ENCODE results near the gene CPSF3. TPM values are rescaled to one million over a fixed set of nuclear protein-coding genes. Genes with fewer than 3 reads are reported as not detected.

Gene CPSF3
- total RNA-seq, 1 donor from 2014 or later, result 199 TPM

DNA sequence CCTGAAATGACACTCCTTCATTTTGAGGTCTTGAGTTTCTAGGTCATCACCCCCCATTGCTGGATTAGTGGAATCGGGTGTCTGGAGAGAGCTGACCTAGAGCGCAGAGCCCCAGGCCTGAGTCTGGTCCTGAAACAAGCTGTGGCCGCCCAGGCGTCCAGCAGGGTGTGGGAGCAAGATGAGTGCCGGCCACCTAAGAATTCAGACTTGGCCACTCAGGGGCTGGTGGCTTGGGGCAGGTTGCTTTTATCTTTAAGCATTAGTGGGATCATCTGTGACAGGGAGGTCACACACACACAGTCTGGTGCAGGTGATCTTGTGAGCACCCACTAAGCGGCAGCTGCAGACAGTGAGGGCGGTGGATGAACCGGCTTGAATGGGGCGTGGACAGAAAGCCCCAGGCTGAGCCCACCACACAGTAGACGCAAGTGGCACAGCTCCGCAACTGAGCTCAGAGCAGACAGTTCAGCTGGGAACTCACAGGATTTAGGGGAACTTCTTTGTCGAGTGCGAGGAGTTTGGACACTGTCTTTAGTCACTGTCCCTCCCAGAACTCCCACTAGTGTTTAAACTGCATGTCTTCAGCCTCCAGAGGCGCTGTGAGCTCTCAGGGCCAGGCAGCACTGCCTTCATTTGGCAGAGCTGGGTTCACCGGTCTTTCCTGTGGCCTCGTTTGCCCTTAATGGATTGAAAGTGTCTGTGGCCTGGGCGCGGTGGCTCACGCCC, 21.6 kb upstream of the CPSF3 start:
- Mint-ChIP-seq H3K36me3 (peaks cover 19% of the 10 kb centered on the region), H3K4me1 (peaks cover 4% of the 10 kb centered on the region), H3K27ac (no peak overlapping the region), H3K27me3 (ENCODE audit: insufficient read depth, low read depth) (peaks cover 2% of the 10 kb centered on the region), H3K9me3 (no peaks in the 10 kb centered on the region), H3K4me3 (no peak overlapping the region)
- no peak overlapping the region for H2AFZ ChIP-seq (replicated peaks)
- H3K4me2 ChIP-seq, result no peak overlapping the region
- no peaks in the 10 kb centered on the region for H3K4me1 ChIP-seq
- TF ChIP-seq CTCF (IDR thresholded peaks at IDR 0.05), result no peak
- TF ChIP-seq EZH2phosphoT487 (IDR thresholded peaks at IDR 0.05), result no peak
- no peak for TF ChIP-seq EZH2 (IDR thresholded peaks at IDR 0.05)
- no peaks in the 10 kb centered on the region for H3K79me2 ChIP-seq (ENCODE audit: low read depth)
- H3K9me3 ChIP-seq (ENCODE audit: low read depth), result no peaks in the 10 kb centered on the region
- no peaks in the 10 kb centered on the region for H4K20me1 ChIP-seq (ENCODE audit: low read depth)
- no peak overlapping the region for H3K9ac ChIP-seq
- no peak for DNase-seq (ENCODE audit: low spot score)
- peaks cover 4% of the 10 kb centered on the region for H3F3A ChIP-seq (ENCODE audit: low read depth)
- H3K36me3 ChIP-seq, result no peaks in the 10 kb centered on the region
- no peaks in the 10 kb centered on the region for H3K27me3 ChIP-seq
- no peak overlapping the region for H3K4me3 ChIP-seq
- H3K27ac ChIP-seq, result no peak overlapping the region

DNA sequence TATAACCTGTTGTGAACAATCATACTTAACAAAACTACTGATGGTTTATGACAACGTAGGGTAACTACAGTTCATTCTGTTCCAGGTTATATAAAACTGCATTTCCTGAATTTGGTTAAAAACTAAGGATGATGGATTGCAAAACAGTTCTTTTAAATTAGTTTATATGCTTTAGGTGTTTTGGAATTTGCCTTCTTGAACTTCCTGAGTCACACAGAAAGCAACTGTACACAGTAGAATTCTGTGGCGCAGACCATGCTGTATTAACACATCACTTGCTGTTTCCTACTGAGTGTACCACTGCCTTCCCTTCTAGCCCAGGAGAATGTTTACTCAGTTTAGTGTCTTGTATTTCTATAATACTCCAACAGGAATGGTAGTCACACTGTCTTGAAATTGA, 19.5 kb upstream of the CPSF3 start:
- Histone ChIP-seq H4K20me1 (ENCODE audit: low read depth) (no peaks in the 10 kb centered on the region), H3K27me3 (no peaks in the 10 kb centered on the region), H3K27ac (no peak overlapping the region), H3K4me3 (no peak overlapping the region), H3K9me3 (ENCODE audit: low read depth) (no peaks in the 10 kb centered on the region), H3K4me1 (no peaks in the 10 kb centered on the region), H3K9ac (no peak overlapping the region), H2AFZ (replicated peaks) (no peak overlapping the region), H3K36me3 (no peaks in the 10 kb centered on the region), H3K4me2 (no peak overlapping the region), H3F3A (ENCODE audit: low read depth) (peaks cover 4% of the 10 kb centered on the region), H3K79me2 (ENCODE audit: low read depth) (no peaks in the 10 kb centered on the region)
- DNase-seq (ENCODE audit: low spot score), result no peak
- H3K4me3 Mint-ChIP-seq, result no peak overlapping the region
- peaks cover 17% of the 10 kb centered on the region for H3K36me3 Mint-ChIP-seq
- TF ChIP-seq EZH2phosphoT487 (IDR thresholded peaks at IDR 0.05) (no peak), CTCF (IDR thresholded peaks at IDR 0.05) (no peak), EZH2 (IDR thresholded peaks at IDR 0.05) (no peak)
- peaks cover 4% of the 10 kb centered on the region for H3K4me1 Mint-ChIP-seq
- H3K27me3 Mint-ChIP-seq (ENCODE audit: insufficient read depth, low read depth), result peaks cover 2% of the 10 kb centered on the region
- no peaks in the 10 kb centered on the region for H3K9me3 Mint-ChIP-seq
- H3K27ac Mint-ChIP-seq, result no peak overlapping the region

GRCh38 chr2:9404451-9404850, 19.0 kb upstream of the CPSF3 start:
- Histone ChIP-seq H3K4me3 (no peak overlapping the region), H2AFZ (replicated peaks) (no peak overlapping the region), H4K20me1 (ENCODE audit: low read depth) (no peaks in the 10 kb centered on the region), H3K9ac (no peak overlapping the region), H3K4me2 (no peak overlapping the region), H3F3A (ENCODE audit: low read depth) (peaks cover 1% of the 10 kb centered on the region), H3K27me3 (no peaks in the 10 kb centered on the region), H3K9me3 (ENCODE audit: low read depth) (no peaks in the 10 kb centered on the region), H3K36me3 (no peaks in the 10 kb centered on the region), H3K4me1 (no peaks in the 10 kb centered on the region), H3K27ac (no peak overlapping the region), H3K79me2 (ENCODE audit: low read depth) (no peaks in the 10 kb centered on the region)
- H3K9me3 Mint-ChIP-seq, result no peaks in the 10 kb centered on the region
- H3K4me3 Mint-ChIP-seq, result no peak overlapping the region
- peaks cover 19% of the 10 kb centered on the region for H3K36me3 Mint-ChIP-seq
- H3K27me3 Mint-ChIP-seq (ENCODE audit: insufficient read depth, low read depth), result peaks cover 2% of the 10 kb centered on the region
- no peak for DNase-seq (ENCODE audit: low spot score)
- TF ChIP-seq EZH2 (IDR thresholded peaks at IDR 0.05), result no peak
- TF ChIP-seq CTCF (IDR thresholded peaks at IDR 0.05), result no peak
- no peak for TF ChIP-seq EZH2phosphoT487 (IDR thresholded peaks at IDR 0.05)
- peaks cover 4% of the 10 kb centered on the region for H3K4me1 Mint-ChIP-seq
- H3K27ac Mint-ChIP-seq, result no peak overlapping the region
